Measurements from ENCODE around the gene PSKH1. TPM values are rescaled to one million over a fixed set of nuclear protein-coding genes. Genes with fewer than 3 reads are reported as not detected.

Gene PSKH1
- total RNA-seq, 1 donor from 2014 or later, result 45.0 TPM

GRCh38 chr16:67892375-67892774 lies 679 bp upstream of the PSKH1 start:
- H3K4me1 Mint-ChIP-seq (ENCODE audit: low read depth), result peaks cover 24% of the 10 kb centered on the region
- H3K27ac Mint-ChIP-seq, result peak overlapping the region; percentile 94
- peak overlapping the region; percentile 94 for H3K4me3 Mint-ChIP-seq (ENCODE audit: low read depth)
- no peaks in the 10 kb centered on the region for H3K27me3 Mint-ChIP-seq
- no peak for TF ChIP-seq CTCF (IDR thresholded peaks at IDR 0.05; ENCODE audit: unreplicated experiment)
- no peaks in the 10 kb centered on the region for H3K9me3 Mint-ChIP-seq (ENCODE audit: low read depth)
- DNase-seq (ENCODE audit: low spot score, unreplicated experiment), result no peak
- peaks cover 2% of the 10 kb centered on the region for H3K36me3 Mint-ChIP-seq (ENCODE audit: insufficient read depth)

- H3K9me3 Mint-ChIP-seq (ENCODE audit: low read depth), result no peaks in the 10 kb centered on the region
- peak overlapping the region; percentile 94 for H3K4me3 Mint-ChIP-seq (ENCODE audit: low read depth)
- H3K4me1 Mint-ChIP-seq (ENCODE audit: low read depth), result peaks cover 24% of the 10 kb centered on the region
- peak overlapping the region; percentile 99 for H3K27ac Mint-ChIP-seq
- peaks cover 2% of the 10 kb centered on the region for H3K36me3 Mint-ChIP-seq (ENCODE audit: insufficient read depth)
- no peaks in the 10 kb centered on the region for H3K27me3 Mint-ChIP-seq
- TF ChIP-seq CTCF (IDR thresholded peaks at IDR 0.05; ENCODE audit: unreplicated experiment), result no peak
- DNase-seq (ENCODE audit: low spot score, unreplicated experiment), result no peak
These were observed 817 bp downstream of the PSKH1 start for GRCh38 chr16:67893743-67894399.

GRCh38 chr16:67897231-67897630 lies 4.2 kb downstream of the PSKH1 start:
- H3K4me1 Mint-ChIP-seq (ENCODE audit: low read depth), result peaks cover 20% of the 10 kb centered on the region
- DNase-seq (ENCODE audit: low spot score, unreplicated experiment), result no peak
- TF ChIP-seq CTCF (IDR thresholded peaks at IDR 0.05; ENCODE audit: unreplicated experiment), result no peak
- H3K4me3 Mint-ChIP-seq (ENCODE audit: low read depth), result no peak overlapping the region
- H3K27ac Mint-ChIP-seq, result no peak overlapping the region
- no peaks in the 10 kb centered on the region for H3K27me3 Mint-ChIP-seq
- H3K9me3 Mint-ChIP-seq (ENCODE audit: low read depth), result no peaks in the 10 kb centered on the region
- H3K36me3 Mint-ChIP-seq (ENCODE audit: insufficient read depth), result peaks cover 2% of the 10 kb centered on the region

- TF ChIP-seq CTCF (IDR thresholded peaks at IDR 0.05; ENCODE audit: unreplicated experiment), result no peak
- H3K27me3 Mint-ChIP-seq, result no peaks in the 10 kb centered on the region
- no peak overlapping the region for H3K27ac Mint-ChIP-seq
- H3K9me3 Mint-ChIP-seq (ENCODE audit: low read depth), result no peaks in the 10 kb centered on the region
- no peak overlapping the region for H3K4me3 Mint-ChIP-seq (ENCODE audit: low read depth)
- H3K36me3 Mint-ChIP-seq (ENCODE audit: insufficient read depth), result peaks cover 6% of the 10 kb centered on the region
- DNase-seq (ENCODE audit: low spot score, unreplicated experiment), result no peak
- H3K4me1 Mint-ChIP-seq (ENCODE audit: low read depth), result no peaks in the 10 kb centered on the region
These were observed 8.7 kb downstream of the PSKH1 start for GRCh38 chr16:67901734-67902133.

GRCh38 chr16:67902831-67903230 lies 9.8 kb downstream of the PSKH1 start:
- peak overlapping the region; percentile 60 for H3K27ac Mint-ChIP-seq
- H3K4me1 Mint-ChIP-seq (ENCODE audit: low read depth), result no peaks in the 10 kb centered on the region
- H3K9me3 Mint-ChIP-seq (ENCODE audit: low read depth), result no peaks in the 10 kb centered on the region

More at GRCh38 chr16:67902831-67903230, 9.8 kb downstream of the PSKH1 start:
- no peak for TF ChIP-seq CTCF (IDR thresholded peaks at IDR 0.05; ENCODE audit: unreplicated experiment)
- no peaks in the 10 kb centered on the region for H3K27me3 Mint-ChIP-seq
- H3K36me3 Mint-ChIP-seq (ENCODE audit: insufficient read depth), result peaks cover 4% of the 10 kb centered on the region
- no peak overlapping the region for H3K4me3 Mint-ChIP-seq (ENCODE audit: low read depth)
- DNase-seq (ENCODE audit: low spot score, unreplicated experiment), result no peak
